ENCODE measurements around the gene FANCC.

FANCC gene

GRCh38 chr9:95327239-95327865, 9.8 kb upstream of the FANCC start:
- no peak for TF ChIP-seq CTCF (conservative IDR thresholded peaks at IDR 0.05)
- TF ChIP-seq ZFX (IDR thresholded peaks at IDR 0.05): no peak
- H3K27ac ChIP-seq: no peak overlapping the region

GRCh38 chr9:95325221-95325620, 7.7 kb upstream of the FANCC start:
- TF ChIP-seq CTCF (conservative IDR thresholded peaks at IDR 0.05) (no peak), ZFX (IDR thresholded peaks at IDR 0.05) (no peak)
- H3K27ac ChIP-seq: no peak overlapping the region

- TF ChIP-seq ZFX (IDR thresholded peaks at IDR 0.05) (no peak), CTCF (conservative IDR thresholded peaks at IDR 0.05) (no peak)
- peak overlapping the region; percentile 91 for H3K27ac ChIP-seq
Observed at GRCh38 chr9:95317893-95318211, 343 bp upstream of the FANCC start.

- H3K27ac ChIP-seq: peak overlapping the region; percentile 91
- TF ChIP-seq ZFX (IDR thresholded peaks at IDR 0.05) (no peak), CTCF (conservative IDR thresholded peaks at IDR 0.05) (no peak)
Observed at GRCh38 chr9:95316794-95317118, 753 bp downstream of the FANCC start.

DNA sequence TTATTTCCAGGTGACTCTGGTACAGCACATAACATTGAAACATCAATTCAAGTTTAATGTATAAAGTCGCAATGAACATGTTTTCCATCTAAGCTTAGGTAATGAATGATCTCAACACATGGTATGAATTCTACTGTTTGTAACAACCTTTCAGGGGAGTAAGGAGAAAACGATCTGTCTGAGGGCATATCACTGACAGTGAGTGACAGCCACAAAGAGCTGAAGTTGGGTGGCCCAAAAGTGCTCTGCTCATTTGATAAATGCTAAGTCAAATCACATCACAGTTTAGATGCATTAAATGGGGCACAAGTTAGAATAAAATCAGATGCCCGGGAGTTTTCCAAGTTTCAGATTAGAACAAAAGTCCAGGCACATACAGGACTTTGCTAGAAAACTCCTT, 1.2 kb downstream of the FANCC start:
- H3K27ac ChIP-seq: no peak overlapping the region; the same call in 1 of the 2 replicates
- TF ChIP-seq ZFX (IDR thresholded peaks at IDR 0.05) (no peak), CTCF (conservative IDR thresholded peaks at IDR 0.05) (no peak)

DNA sequence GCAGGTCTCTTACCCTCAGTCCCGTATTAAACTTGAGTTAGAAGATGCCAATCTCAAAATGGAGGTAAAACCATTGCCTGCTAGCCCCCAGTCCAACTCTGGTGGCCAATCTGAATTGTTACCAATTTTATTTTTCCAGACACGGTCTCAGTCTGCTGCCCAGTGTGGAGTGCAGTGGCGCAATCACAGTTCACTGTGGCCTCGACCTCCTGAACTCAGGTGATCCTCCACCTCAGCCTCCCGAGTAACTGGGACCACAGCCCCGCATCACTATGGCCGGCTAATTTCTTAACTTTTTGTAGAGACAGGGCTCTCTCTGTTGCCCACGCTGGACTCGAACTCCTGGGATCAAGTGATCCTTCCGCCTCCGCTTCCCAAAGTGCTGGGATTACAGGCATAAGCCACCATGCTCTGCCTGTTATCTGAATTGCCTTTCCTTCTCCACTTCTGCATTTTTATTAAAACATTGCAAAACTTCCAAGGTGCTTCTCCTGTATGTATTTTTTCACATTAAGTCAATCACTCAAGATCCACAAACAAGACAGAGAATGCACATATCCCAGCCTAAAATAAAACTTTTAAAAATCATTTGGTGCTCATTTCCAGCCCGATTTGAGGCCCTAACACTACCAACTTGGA, 2.3 kb downstream of the FANCC start:
- no peak overlapping the region for H3K27ac ChIP-seq
- TF ChIP-seq ZFX (IDR thresholded peaks at IDR 0.05) (no peak), CTCF (conservative IDR thresholded peaks at IDR 0.05) (no peak)

DNA sequence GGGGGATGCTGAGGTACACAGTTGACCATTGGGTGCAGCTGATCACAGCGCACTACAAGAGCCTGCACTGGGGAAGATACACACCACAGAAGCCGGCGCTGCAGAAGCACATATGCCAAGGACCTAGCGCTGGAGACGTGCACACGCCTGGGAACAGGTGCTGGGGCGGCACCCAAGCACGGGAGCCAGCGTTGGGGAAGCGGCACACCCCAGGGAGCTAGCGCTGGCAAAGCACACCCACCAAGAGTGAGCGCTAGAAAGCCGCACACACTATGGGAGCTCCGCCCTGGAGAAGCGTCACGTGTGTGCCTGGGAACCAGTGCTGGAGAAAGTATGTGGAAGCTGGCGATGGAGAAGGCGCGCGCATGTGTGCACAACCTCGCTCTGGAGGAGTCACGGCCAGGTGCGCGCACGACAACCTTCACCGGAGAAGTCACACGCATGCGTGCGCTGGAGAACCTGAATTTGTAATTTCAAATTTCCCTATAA, 4.5 kb downstream of the FANCC start:
- peak overlapping the region; percentile 16; the same call in 1 of the 2 replicates for H3K27ac ChIP-seq

More for the DNA sequence above, 4.5 kb downstream of the FANCC start:
- TF ChIP-seq ZFX (IDR thresholded peaks at IDR 0.05) (no peak), CTCF (conservative IDR thresholded peaks at IDR 0.05) (no peak)

Data from C4-2B (cell line).